Measurements from ENCODE around the gene TERF2IP.
A peak's percentile ranks its signal among the peaks of the same experiment; 100 is the strongest.

Gene TERF2IP, protein sequence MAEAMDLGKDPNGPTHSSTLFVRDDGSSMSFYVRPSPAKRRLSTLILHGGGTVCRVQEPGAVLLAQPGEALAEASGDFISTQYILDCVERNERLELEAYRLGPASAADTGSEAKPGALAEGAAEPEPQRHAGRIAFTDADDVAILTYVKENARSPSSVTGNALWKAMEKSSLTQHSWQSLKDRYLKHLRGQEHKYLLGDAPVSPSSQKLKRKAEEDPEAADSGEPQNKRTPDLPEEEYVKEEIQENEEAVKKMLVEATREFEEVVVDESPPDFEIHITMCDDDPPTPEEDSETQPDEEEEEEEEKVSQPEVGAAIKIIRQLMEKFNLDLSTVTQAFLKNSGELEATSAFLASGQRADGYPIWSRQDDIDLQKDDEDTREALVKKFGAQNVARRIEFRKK

DNA sequence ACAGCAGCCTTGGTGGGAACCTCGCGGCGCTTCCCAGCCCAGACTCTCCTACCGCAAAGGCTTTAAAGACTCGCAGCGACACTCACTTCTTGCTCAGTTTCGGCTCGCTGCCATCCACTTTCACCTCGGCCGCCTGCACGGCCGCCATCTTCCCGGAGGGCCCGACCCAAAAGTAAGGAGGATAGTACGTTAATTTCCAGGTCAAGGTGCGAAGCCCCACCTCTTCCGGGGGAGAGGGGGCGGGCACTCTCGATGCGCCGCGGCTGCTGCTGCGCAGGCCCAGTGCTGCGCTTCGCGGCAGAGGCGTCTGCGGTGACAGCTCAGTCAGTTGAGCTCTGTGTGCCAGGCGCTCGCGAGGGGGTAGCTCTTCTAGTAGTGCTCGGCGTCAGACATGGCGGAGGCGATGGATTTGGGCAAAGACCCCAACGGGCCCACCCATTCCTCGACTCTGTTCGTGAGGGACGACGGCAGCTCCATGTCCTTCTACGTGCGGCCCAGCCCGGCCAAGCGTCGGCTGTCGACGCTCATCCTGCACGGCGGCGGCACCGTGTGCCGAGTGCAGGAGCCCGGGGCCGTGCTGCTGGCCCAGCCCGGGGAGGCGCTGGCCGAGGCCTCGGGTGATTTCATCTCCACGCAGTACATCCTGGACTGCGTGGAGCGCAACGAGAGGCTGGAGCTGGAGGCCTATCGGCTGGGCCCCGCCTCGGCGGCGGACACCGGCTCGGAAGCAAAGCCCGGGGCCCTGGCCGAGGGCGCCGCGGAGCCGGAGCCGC lies at the start of gene TERF2IP, which contains the start of gene KARS1:
TERF2IP (plus strand) TSS at position 282 of the 773 bp plus-strand sequence; CDS start at position 392, 110 bp downstream.
KARS1 (minus strand) TSS at position 174 of the 773 bp plus-strand sequence; CDS start at position 148, 26 bp downstream.
- peak; percentile 95 for DNase-seq

DNA sequence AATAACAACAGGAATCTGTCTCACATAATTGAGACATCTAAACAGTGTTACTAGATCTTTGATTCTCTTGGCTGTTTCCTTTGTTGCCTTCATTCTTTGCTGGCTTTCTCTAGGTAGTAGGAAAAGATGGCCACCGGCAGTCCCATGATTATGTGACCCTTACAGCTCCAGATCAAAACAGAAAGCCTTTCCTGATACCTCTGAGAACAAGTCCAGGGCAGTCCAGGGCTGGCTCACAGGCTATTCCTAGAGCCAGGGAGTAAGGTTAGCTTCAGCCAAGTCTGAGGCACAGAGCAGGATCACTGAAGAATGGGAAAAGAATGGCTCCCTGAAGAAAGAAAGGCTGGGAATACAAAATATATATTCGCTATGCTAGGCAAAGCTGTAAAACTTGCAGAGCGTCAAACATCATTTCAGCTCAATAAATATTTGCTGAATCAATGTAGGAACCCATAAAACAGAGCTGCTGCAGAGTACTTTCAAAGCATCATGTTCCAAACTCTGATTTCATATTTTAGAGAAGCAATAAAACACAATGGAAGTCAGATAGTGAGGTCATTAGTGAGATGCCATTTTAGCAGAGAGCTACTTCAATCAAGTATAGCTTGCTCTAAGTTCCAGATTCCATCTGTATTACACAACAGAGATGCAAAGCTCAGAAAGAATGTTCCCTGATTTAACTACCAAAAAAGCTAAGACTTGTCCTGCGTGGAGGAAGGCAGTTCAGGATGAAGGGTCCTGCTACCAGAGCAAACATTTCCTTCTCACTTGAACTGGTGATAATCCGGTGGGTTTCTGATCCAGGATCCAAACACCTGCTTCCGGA lies 47.9 kb upstream of the TERF2IP start:
- DNase-seq, result no peak

DNA sequence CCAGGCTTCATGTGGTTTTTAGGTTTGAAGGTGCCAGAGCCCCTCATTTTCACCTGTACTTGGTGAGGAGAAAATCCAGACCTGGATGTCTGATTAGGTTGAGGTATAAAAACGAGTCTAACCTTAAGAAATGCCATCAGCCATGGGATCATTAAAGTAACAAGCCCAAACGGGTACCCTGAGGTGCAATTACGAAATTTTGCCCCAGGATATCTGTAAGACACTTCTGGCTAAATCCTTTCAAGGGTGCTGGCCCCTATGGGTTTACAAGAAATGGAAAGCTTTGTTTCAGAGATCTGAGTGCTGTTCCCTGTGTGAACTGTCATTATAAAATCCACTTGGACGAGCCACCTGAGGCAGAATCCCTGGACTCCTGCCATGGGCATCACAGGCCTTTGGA lies 44.3 kb upstream of the TERF2IP start:
- no peak for DNase-seq

DNA sequence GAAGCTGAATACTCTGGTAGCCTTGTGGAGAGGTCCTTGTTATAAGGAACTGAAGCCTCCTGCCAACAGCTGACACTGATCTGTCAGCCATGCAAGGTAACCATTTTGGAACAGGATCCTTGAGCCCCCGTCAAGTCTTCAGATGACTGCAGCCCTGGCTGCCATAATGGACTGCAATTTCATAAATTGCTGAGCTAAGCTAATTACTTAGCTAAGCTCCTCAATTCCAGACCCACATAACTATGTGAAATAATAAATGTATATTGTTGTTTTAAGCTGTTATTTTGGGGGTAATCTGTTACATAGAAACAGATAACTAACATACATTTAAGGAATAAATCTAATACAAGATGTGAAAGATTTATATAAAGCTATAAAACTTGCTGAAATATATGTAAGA lies 41.1 kb upstream of the TERF2IP start:
- no peak for DNase-seq

DNA sequence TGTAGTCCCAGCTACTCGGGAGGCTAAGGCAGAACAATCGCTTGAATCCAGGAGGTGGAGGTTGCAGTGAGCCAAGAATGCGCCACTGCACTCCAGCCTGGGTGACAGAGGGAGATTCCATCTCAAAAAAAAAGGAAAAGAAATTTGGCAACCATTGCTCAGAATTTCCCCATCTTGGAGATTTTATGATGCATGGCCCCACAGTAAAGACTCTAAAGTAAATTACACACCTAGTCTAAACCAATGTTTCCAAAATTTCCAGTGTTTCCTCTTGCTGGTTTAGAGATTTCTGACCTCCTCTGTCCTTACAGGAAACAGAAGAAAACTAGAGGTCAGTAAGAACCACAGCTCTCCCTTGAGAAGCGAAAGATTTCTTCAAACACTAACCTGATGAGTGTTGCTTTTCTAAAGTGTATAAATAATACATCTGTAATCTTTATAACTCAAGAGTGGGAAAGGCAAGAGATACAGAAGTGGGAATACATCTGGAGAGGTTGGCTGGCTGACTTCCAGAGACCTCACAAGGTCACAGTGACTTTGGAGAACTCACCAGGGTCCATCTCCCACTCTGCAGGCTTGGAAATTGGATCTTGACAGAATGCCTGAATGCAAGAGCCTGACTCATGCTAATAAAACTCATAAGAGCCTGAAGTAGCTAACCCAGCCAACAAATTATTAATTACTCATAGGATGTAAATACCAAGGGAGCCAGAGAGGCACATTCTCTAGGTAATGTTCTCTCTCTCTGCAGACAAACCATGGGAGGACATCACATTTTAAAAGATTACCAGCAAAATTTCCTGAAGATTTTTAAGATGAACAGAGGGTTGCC lies 33.3 kb upstream of the TERF2IP start:
- peak; percentile 18 for DNase-seq

DNA sequence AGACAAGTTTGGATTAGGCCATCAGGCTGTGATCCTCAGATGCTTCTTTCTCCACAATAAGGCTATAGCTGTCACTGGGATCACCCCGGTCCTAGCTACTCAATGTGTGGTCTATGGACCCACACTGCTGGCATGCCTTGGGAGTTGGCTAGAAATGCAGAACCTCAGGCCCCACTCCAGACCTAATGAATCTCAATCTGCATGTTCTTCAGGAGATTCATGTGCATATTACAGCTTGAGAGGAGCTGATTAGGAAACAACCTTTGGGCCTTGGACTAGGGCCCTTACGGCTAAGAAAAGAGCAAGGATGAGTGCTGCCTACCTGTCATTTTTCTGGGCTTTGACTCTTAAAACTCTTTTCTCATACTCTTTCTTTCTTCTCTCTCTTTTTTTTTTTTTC lies 32.0 kb upstream of the TERF2IP start:
- no peak for DNase-seq

DNA sequence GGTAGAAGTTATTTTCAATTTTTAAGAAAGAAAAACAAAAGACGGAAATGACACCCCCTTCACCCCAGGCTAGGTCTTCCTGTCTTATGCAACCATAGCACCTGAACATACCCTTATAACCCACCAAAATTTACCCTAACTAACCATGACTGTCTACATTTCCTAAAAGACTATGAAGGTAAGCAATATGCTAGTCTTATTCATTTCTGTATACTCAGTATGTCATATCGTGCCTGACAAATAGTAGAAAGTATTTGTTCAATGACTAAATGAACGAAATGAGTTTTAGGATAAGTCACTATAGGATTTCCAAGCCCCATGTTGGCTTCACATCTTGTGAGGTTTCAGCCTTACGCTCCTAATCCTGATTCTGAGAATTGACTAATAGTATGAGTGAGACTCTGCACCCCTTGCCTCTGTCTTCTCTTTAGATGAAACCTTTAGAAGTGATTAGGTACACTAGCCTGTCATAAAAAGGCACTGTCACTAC lies 31.0 kb upstream of the TERF2IP start:
- no peak for DNase-seq

DNA sequence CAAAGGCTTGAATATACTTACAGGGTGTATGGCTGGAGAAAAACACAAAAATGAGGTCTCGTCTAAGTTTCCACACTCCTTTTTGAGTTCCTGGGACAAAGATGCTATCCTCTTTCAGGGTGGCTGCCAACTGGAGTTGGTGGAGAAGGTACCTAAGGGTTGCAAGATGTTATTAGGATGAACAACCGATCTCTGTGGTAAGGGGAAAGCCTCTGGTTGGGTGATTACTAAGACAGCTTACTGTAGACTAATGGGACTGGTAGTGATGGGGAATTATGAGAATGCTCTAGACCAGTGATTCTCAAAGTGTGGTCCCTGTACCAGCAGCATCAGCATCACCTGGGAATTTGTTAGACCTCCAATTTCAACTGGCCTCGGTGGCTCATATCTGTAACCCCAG lies 30.5 kb upstream of the TERF2IP start:
- no peak for DNase-seq

DNA sequence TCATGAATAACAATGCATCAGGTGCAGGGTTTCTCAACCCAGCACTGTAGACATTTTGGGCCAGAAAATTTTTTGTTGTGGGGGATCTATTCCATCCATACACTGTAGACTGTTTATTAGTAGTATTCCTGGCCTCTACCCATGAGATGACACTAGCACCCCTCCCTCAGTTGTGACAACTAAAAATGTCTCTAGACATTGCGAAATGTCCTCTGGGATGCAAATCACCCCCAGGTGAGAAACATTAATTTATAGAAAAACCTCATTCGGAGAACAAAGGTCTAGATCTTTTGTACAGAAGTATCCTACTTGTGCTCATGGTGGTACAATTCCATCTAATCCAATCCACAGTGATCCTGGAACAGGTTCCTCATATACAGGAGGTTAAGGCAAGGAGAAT lies 28.8 kb upstream of the TERF2IP start:
- no peak for DNase-seq

DNA sequence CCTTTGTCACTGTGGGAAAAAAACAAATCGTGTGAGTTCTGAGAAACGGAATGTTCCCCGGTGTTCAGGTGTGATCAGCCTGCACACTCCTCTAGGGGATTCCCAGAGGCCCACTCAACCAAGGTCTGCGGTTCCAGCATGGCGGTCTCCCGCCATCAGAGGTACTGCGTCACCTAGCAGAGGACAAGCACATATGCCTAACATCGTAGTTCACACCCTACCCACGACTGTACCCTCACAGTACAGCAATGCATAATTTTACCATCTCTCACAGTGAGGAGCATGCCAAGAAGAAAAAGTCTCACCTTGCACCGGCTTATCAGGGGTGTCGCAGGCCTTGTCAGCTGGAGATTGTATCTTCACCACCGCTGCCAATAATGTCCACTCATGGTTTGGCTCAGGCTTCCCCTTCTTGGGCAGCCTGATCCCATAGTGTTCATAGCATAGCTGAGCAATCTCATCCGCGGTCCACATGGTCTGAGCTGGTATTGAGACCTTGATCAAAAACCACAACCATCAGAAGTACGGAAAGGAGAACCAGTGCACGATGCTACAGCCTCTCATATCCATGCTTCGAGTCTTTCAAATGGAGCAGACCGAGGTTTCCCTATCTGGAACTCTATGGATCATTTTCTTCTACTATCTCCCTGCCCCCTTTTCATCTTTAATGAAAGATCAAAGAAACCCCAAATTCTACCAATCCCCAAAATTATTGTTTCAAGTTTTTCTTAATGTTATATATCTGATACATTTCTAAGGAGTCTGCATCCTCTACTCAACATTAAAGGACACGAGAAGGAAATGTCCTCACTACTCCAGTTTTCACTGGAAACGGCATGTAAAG lies 27.0 kb upstream of the TERF2IP start:
- no peak for DNase-seq

DNA sequence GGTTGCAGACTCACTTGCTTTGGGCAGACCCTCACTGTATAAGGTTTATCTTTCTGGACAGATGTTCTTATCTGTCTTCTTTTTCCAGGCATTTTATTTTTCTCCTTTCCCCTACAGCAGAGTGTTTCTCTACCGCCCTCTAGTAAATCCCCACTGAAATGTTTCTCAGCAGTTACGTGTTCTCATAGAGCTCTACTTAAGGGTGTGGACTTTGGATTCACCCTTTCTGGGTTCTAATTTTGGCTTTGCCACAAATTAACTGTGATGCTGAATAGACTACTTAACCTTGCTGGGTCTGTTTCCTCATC lies 26.4 kb upstream of the TERF2IP start:
- DNase-seq, result no peak

DNA sequence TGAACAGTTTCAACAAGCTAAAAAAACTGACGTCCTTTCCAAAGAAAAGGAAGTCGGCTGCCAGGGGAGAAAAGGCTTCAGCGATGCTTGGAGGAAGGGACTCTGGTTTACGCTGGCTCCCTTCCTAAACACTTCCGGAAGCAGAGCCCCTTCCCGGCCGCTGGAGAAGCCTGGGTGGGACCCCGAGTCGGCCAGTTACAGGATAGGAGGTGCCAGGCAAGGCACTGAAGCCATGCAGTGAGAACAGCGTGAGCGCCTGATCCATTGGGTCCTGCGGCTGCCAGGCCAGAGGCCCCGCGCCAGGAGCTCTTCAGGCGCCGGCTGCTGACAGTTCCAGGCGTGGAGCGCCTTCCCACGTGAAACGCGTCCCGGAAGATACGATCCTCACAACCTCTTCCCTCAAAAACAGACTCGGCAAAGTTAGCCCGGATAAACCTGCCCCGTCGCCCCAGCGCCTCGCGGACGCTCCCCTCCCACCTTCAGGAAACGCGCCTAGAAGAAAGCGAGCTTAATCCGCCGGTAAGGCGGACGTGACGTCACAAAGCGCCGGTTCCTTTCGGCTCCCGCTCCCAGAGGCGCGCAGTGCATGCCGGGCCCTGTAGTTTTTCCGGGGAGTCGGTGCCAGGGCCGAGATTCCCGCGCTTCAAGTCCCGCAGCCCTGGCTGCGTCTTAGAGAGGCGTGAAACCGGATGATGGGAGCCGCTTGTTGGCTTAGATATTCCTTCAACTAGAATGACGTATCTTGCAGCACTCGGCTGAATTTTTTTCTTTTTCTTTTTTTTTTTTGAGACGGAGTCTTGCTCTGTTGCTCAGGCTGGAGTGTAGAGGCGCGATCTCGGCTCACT lies 24.6 kb upstream of the TERF2IP start, which contains the start of gene ADAT1:
ADAT1 (minus strand) TSS at position 521 of the 845 bp plus-strand sequence. CDS start 2,482 bp downstream, outside the sequence.
- peak; percentile 98 for DNase-seq

DNA sequence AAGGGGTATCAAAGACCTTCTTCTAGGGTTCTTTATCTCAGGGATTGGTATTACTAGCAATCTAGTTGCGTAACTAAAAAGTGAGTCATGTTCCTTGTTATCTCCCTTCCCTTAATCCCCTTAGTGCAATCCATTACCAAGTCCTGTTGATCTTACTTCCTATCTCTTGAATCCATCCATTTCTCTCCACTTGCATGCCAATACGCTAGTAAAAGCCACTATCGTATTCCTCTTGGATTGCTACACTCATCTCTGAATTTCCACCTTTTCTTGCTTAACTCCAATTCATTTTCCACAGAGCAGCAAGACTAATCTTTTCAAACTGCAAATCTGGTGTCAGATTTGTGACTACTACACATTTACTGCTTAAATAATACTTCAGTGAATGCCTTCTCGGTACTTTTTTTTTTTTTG lies 22.6 kb upstream of the TERF2IP start:
- DNase-seq, result peak; percentile 25

DNA sequence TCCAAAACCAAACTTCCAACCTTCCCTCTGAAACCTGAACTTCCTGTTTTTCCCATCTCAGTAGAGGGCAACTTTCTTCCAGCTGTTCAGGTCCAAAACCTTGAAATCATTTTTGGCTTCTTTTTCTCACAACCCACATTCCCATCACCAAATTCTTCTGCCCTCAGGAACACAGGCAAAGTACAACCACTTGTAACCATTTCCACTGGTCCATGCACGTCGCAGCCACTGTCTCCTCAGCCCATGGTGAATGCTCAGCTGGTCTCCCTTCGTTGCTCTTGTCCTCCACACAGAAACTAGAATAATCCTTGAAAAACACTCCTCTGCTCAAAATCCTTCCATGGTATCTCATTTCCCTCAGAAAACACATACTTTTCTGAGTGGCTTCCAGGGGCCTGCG lies 20.8 kb upstream of the TERF2IP start:
- DNase-seq, result no peak

DNA sequence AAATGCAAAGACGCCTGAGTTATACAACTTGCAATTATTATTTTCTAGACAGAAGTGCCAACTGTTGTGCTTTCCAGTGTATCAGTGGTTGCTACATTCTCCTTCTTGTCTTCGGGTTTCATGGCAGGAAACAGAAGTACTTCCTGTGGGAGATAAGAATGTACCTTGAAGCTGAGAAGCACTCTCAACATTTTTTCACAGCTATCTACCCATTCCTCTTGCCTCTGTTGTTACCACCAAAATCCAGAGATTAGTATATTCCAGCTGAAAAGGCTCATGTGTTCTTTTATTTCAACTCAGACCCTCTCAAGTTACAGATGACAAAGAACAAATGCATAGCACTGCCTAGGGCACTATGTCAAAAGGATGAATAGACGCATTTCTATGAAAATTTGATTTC lies 19.7 kb upstream of the TERF2IP start:
- no peak for DNase-seq

DNA sequence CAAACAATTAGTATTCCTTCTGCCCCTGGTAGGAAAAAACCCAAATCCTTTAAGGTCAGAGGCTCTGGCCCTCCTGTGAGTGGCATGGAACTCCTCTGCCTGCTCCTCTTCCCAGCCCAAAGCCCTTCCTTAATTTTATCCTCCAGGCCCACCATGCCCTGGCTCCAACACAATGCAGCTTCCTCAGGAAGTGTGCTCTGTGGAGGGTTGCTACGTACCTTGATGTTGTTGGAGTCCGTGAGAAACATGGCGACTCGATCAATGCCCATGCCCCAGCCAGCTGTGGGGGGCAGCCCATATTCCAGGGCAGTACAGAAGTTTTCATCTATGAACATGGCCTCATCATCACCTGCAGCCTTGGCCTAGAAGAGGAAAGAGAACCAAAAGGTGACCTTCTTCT lies 19.2 kb upstream of the TERF2IP start:
- no peak for DNase-seq

DNA sequence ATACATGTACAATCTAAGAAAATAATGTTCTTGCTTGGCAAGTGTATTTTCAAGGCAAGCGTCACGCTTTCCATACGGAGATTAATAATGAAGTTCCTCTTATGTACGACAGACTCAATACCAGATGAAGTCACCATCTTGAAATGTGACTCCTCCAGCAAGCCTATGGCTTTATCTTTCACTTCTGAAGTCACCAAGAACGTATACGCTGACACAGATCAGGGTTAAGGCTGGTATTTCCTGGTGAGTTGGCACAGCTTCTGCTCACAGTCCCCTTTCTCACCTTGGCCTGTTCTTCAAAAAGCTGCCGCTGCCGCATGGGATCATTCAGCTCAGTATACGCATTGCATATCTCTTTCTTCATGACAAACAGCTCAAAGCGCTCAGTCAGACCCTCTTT lies 18.4 kb upstream of the TERF2IP start:
- no peak for DNase-seq

DNA sequence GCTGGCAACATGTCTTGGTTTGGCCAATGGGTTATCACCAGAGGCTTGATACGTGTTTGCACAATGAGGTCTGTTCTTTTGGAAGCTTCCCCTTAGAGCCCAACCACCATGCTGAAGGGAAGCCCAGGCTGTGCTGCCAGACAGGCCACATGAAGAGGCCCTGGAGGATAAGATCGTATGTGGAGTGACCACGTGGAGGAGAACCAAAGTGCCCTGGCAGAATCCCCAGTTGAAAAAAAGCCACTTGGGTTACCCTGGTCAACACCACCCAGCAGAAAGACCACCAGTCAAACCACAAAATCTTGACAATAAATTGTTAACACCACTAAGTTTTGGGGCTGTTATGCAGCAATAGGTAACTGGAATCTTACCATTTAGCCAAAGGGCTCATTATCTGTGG lies 17.5 kb upstream of the TERF2IP start:
- no peak for DNase-seq

DNA sequence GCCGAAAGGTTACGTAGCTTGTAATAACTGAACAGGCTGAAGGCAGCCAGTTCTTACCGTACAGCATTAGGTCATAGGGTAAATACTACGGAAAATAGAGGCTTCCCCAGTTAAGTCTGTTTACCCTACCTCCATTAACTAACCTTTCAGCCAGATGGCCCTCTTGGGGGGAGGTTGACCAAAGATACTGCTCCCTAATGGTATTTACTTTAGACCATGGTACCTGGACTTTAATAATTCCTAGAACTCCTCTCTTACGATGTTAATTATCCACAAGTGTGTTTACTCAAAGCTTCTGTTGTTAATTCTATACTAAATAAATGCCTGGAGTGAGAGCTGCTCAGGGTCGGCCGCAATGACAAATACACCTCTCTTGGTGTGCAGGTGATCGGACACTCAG lies 14.7 kb upstream of the TERF2IP start:
- DNase-seq, result no peak

DNA sequence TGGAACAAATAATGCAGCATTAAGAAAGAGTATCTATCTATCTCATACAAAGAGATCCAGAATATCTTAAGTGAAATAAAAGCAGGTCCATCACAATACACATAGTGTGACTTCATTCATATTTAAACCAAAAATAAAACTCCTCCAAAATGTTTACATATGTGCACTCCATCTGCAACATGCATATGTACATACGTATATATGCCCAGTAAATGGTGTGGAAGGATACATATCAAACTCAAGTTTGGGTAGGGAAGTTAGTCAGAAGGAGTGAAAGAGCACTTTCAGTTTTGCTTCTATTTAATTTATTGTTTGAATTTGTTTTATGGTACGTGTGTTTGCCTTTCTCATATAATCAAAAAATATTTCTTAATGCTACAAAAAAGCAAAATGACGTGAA lies 12.5 kb upstream of the TERF2IP start:
- DNase-seq, result no peak

Data from inflammatory macrophage treated with lipopolysaccharide for 4 hours (primary cell).